Measurements from ENCODE around the gene HECTD2. TPM values are rescaled to one million over a fixed set of nuclear protein-coding genes. Genes with fewer than 3 reads are reported as not detected.

Gene HECTD2
- total RNA-seq, 1 donor from 2014 or later = 8.1 TPM

- no peaks in the 10 kb centered on the region for H3K9me3 Mint-ChIP-seq
These were observed 2.4 kb downstream of the HECTD2 start for GRCh38 chr10:91412354-91413087.

GRCh38 chr10:91415816-91416215 is 5.7 kb downstream of the HECTD2 start:
- H3K27me3 Mint-ChIP-seq = no peaks in the 10 kb centered on the region
- CTCF ChIA-PET = interaction anchor here (1.4 kb wide), 1 partner anchor 504 kb away, joined by 3 read pairs; no protein-coding TSS in a partner anchor
- no peak overlapping the region for H3K4me3 Mint-ChIP-seq
- POLR2A ChIA-PET = no interaction called here
- H3K27ac Mint-ChIP-seq = no peak overlapping the region
- H3K4me1 Mint-ChIP-seq = peaks cover 3% of the 10 kb centered on the region
- H3K9me3 Mint-ChIP-seq = no peaks in the 10 kb centered on the region
- ATAC-seq (ENCODE audit: low read depth) (no peak), DNase-seq (no peak)
- H3K36me3 Mint-ChIP-seq (ENCODE audit: low read depth) = peaks cover under 1% of the 10 kb centered on the region
- TF ChIP-seq CTCF (IDR thresholded peaks at IDR 0.05) = no peak
- intact Hi-C loops (cut with micrococcal nuclease) = loop anchor here (10.0 kb wide), 2 partner anchors 1429 to 1771 kb away; partner anchors contain the start of genes EXOC6 and PANK1

More at GRCh38 chr10:91412354-91413087, 2.4 kb downstream of the HECTD2 start:
- no peaks in the 10 kb centered on the region for H3K27me3 Mint-ChIP-seq
- POLR2A ChIA-PET = no interaction called here
- H3K4me3 Mint-ChIP-seq = no peak overlapping the region
- no peak overlapping the region for H3K27ac Mint-ChIP-seq
- DNase-seq (no peak), ATAC-seq (ENCODE audit: low read depth) (no peak)
- CTCF ChIA-PET = no interaction called here
- no peak for TF ChIP-seq CTCF (IDR thresholded peaks at IDR 0.05)
- intact Hi-C loops (cut with micrococcal nuclease) = loop anchor here (10.0 kb wide), 2 partner anchors 1432 to 1768 kb away; partner anchors contain the start of genes EXOC6 and PANK1
- H3K4me1 Mint-ChIP-seq = peaks cover 13% of the 10 kb centered on the region
- peaks cover 2% of the 10 kb centered on the region for H3K36me3 Mint-ChIP-seq (ENCODE audit: low read depth)

- TF ChIP-seq CTCF (IDR thresholded peaks at IDR 0.05) = no peak
- Mint-ChIP-seq H3K36me3 (ENCODE audit: low read depth) (no peaks in the 10 kb centered on the region), H3K9me3 (no peaks in the 10 kb centered on the region), H3K27ac (no peak overlapping the region), H3K27me3 (no peaks in the 10 kb centered on the region), H3K4me3 (no peak overlapping the region), H3K4me1 (peaks cover 2% of the 10 kb centered on the region)
- intact Hi-C loops (cut with micrococcal nuclease) = loop anchor here (10.0 kb wide), 2 partner anchors 1428 to 1772 kb away; partner anchors contain the start of genes EXOC6 and PANK1
- ATAC-seq (ENCODE audit: low read depth) = no peak
- DNase-seq = no peak
- ChIA-PET CTCF (no interaction called here), POLR2A (no interaction called here)
These were observed 6.3 kb downstream of the HECTD2 start for GRCh38 chr10:91416339-91416855.

- Mint-ChIP-seq H3K4me1 (peaks cover 2% of the 10 kb centered on the region), H3K36me3 (ENCODE audit: low read depth) (no peaks in the 10 kb centered on the region), H3K9me3 (no peaks in the 10 kb centered on the region), H3K27me3 (no peaks in the 10 kb centered on the region), H3K27ac (no peak overlapping the region), H3K4me3 (no peak overlapping the region)
- CTCF ChIA-PET = no interaction called here
- POLR2A ChIA-PET = interaction anchor here (0.7 kb wide), 1 partner anchor 10 kb away, joined by 6 read pairs; no protein-coding TSS in a partner anchor
- TF ChIP-seq CTCF (IDR thresholded peaks at IDR 0.05) = no peak
- intact Hi-C loops (cut with micrococcal nuclease) = loop anchor here (10.0 kb wide), 2 partner anchors 1426 to 1774 kb away; partner anchors contain the start of genes EXOC6 and PANK1
- no peak for ATAC-seq (ENCODE audit: low read depth)
- no peak for DNase-seq
These were observed 8.3 kb downstream of the HECTD2 start for GRCh38 chr10:91418416-91418815.

GRCh38 chr10:91420868-91421267 is 10.7 kb downstream of the HECTD2 start:
- no peaks in the 10 kb centered on the region for H3K9me3 Mint-ChIP-seq
- no peak for TF ChIP-seq CTCF (IDR thresholded peaks at IDR 0.05)
- H3K27me3 Mint-ChIP-seq = no peaks in the 10 kb centered on the region
- no peak overlapping the region for H3K4me3 Mint-ChIP-seq
- intact Hi-C loops (cut with micrococcal nuclease) = no loop called here
- H3K4me1 Mint-ChIP-seq = peaks cover 2% of the 10 kb centered on the region
- H3K27ac Mint-ChIP-seq = no peak overlapping the region
- ChIA-PET CTCF (no interaction called here), POLR2A (interaction anchor here (1.3 kb wide), 1 partner anchor 10 kb away, joined by 4 read pairs; the partner anchor contains the start of gene HECTD2)
- ATAC-seq (ENCODE audit: low read depth) (no peak), DNase-seq (no peak)
- H3K36me3 Mint-ChIP-seq (ENCODE audit: low read depth) = no peaks in the 10 kb centered on the region

All from activated B cell treated with CpG ODN at 0.5 μM for 24 hours (primary cell).